Caco-2 (cell line): Measurements from ENCODE around the gene ZW10. TPM values are rescaled to one million over a fixed set of nuclear protein-coding genes. Genes with fewer than 3 reads are reported as not detected.

Source experiments
- BruUV-seq: library from RNA; stranded (reverse); fragments of 400-500 nt; replicated peaks from 2 replicates; lab custom pipeline; 2021; lab: Mats Ljungman, UMichigan
- CTCF ChIA-PET: fragments of 300-600 bp; sonication (Branson Sonifier 250); formaldehyde crosslinking; loops from one replicate; lab custom pipeline; 2022; ENCODE audit warnings: antibody characterized with exemption; lab: Charles Lee
- POLR2A ChIA-PET: fragments of 300-600 bp; sonication (Branson Sonifier 250); formaldehyde crosslinking; loops from one replicate; lab custom pipeline; 2022; ENCODE audit warnings: antibody characterized with exemption; lab: Charles Lee
- DNase-seq, 2 experiments: peaks; one replicate each; pipeline versions ENCODE4 v3.0.0 to v3.0.0-alpha.2; 2020 to 2022
- H3K27me3 ChIP-seq: replicated peaks from 2 replicates; pipeline ENCODE4 v1.6.0; 2011; ENCODE audit warnings: low read length; ENCODE audit not compliant: control insufficient read depth, insufficient read depth
- H3K36me3 ChIP-seq: 2 replicates; pipeline ENCODE4 v1.5.1; 2011; ENCODE audit warnings: low read length; ENCODE audit not compliant: control insufficient read depth, insufficient read depth
- H3K4me1 ChIP-seq: fragments of 250-450 bp; sonication (Bioruptor Pico); 2 replicates; pipeline ENCODE4 v1.5.1; 2020; ENCODE audit warnings: mild to moderate bottlenecking
- H3K4me3 ChIP-seq: 2 replicates; pipeline ENCODE4 v1.5.1; 2011; ENCODE audit warnings: low read depth, mild to moderate bottlenecking, control low read depth, low read length
- H3K9me3 ChIP-seq: fragments of 250-450 bp; sonication (Bioruptor Pico); 2 replicates; pipeline ENCODE4 v1.5.1; 2020; ENCODE audit warnings: mild to moderate bottlenecking, moderate library complexity
- H3K27ac Mint-ChIP-seq: one replicate; pipeline ENCODE4 v1.8.0; 2022; ENCODE audit warnings: mixed read lengths; ENCODE audit not compliant: unreplicated experiment
- H3K27me3 Mint-ChIP-seq: one replicate; pipeline ENCODE4 v1.8.0; 2022; ENCODE audit warnings: mixed read lengths; ENCODE audit not compliant: insufficient read depth, unreplicated experiment
- H3K36me3 Mint-ChIP-seq: one replicate; pipeline ENCODE4 v1.8.0; 2022; ENCODE audit warnings: mild to moderate bottlenecking, mixed read lengths; ENCODE audit not compliant: insufficient read depth, unreplicated experiment
- H3K4me1 Mint-ChIP-seq: one replicate; pipeline ENCODE4 v1.8.0; 2022; ENCODE audit warnings: low read depth, mixed read lengths; ENCODE audit not compliant: unreplicated experiment
- H3K4me3 Mint-ChIP-seq: one replicate; pipeline ENCODE4 v1.8.0; 2022; ENCODE audit warnings: mild to moderate bottlenecking, moderate library complexity, mixed read lengths; ENCODE audit not compliant: unreplicated experiment
- H3K9me3 Mint-ChIP-seq: one replicate; pipeline ENCODE4 v1.8.0; 2022; ENCODE audit warnings: mixed read lengths; ENCODE audit not compliant: unreplicated experiment
- CTCF ChIP-seq, 2 experiments: fragments of 200-600 bp in 1 of 2; IDR thresholded peaks; 1 replicate in 1 of 2; 2 replicates in 1 of 2; pipeline versions ENCODE4 v1.5.1 to v1.8.0; 2011 to 2022; ENCODE audit warnings: antibody characterized with exemption in 1 of 2, control low read depth in 1 of 2, inconsistent platforms in 1 of 2, low read depth in 1 of 2, low read length in 1 of 2, mild to moderate bottlenecking in 1 of 2, moderate library complexity in 1 of 2; ENCODE audit not compliant: insufficient read depth in 1 of 2, severe bottlenecking in 1 of 2, unreplicated experiment in 1 of 2
- intact Hi-C: fragments of 100-400 bp; cut with micrococcal nuclease; formaldehyde crosslinking; loops from one replicate; pipeline ENCODE4 v1.10.0; 2022; ENCODE audit not compliant: unreplicated experiment
- total RNA-seq: library from RNA; stranded (reverse); gene quantifications from 2 replicates; pipeline ENCODE4 v1.2.3, GENCODE V29; 2022

ZW10 gene
- total RNA-seq, 1 experiment from 2014 or later: 43.1 TPM

GRCh38 chr11:113698515-113698914, 75.0 kb downstream of the ZW10 start:
- no peak for TF ChIP-seq CTCF (IDR thresholded peaks at IDR 0.05; ENCODE audit: insufficient read depth in 1 of 2, low read depth in 1 of 2, low read length in 1 of 2, severe bottlenecking in 1 of 2, unreplicated experiment in 1 of 2)
- BruUV-seq: no TSS peak

GRCh38 chr11:113697756-113698407, 75.6 kb downstream of the ZW10 start:
- BruUV-seq: no TSS peak
- no peaks in the 10 kb centered on the region for H3K4me1 Mint-ChIP-seq

More at GRCh38 chr11:113698515-113698914, 75.0 kb downstream of the ZW10 start:
- Histone ChIP-seq H3K9me3 (peaks cover 4% of the 10 kb centered on the region; the same call in 1 of the 2 replicates), H3K27me3 (no peaks in the 10 kb centered on the region), H3K4me1 (no peaks in the 10 kb centered on the region), H3K36me3 (0 out of 2 replicates have a peak, but pooled peaks cover 2% of the 10 kb centered on the region), H3K4me3 (no peak overlapping the region)
- Mint-ChIP-seq H3K27me3 (no peaks in the 10 kb centered on the region), H3K4me1 (no peaks in the 10 kb centered on the region), H3K27ac (no peak overlapping the region), H3K9me3 (peaks cover 13% of the 10 kb centered on the region), H3K4me3 (no peak overlapping the region), H3K36me3 (no peaks in the 10 kb centered on the region)
- ChIA-PET POLR2A (interaction anchor here (1.0 kb wide), 1 partner anchor 28 kb away, joined by 3 read pairs; no protein-coding TSS in a partner anchor), CTCF (no interaction called here)
- intact Hi-C loops: no loop called here
- no peak for DNase-seq

GRCh38 chr11:113697111-113697510, 76.4 kb downstream of the ZW10 start:
- no peaks in the 10 kb centered on the region for H3K4me1 Mint-ChIP-seq
- no peaks in the 10 kb centered on the region for H3K27me3 Mint-ChIP-seq
- H3K27ac Mint-ChIP-seq: no peak overlapping the region
- H3K4me1 ChIP-seq: no peaks in the 10 kb centered on the region
- BruUV-seq: no TSS peak
- ChIA-PET CTCF (no interaction called here), POLR2A (no interaction called here)
- intact Hi-C loops: no loop called here
- H3K36me3 ChIP-seq: 0 out of 2 replicates have a peak, but pooled peaks cover 2% of the 10 kb centered on the region
- no peaks in the 10 kb centered on the region for H3K36me3 Mint-ChIP-seq
- no peaks in the 10 kb centered on the region for H3K27me3 ChIP-seq
- H3K4me3 Mint-ChIP-seq: no peak overlapping the region
- H3K9me3 Mint-ChIP-seq: peaks cover 10% of the 10 kb centered on the region
- H3K9me3 ChIP-seq: peaks cover 4% of the 10 kb centered on the region; the same call in 1 of the 2 replicates
- no peak for TF ChIP-seq CTCF (IDR thresholded peaks at IDR 0.05; ENCODE audit: insufficient read depth in 1 of 2, low read depth in 1 of 2, low read length in 1 of 2, severe bottlenecking in 1 of 2, unreplicated experiment in 1 of 2)
- H3K4me3 ChIP-seq: no peak overlapping the region
- no peak for DNase-seq

More at GRCh38 chr11:113697756-113698407, 75.6 kb downstream of the ZW10 start:
- Mint-ChIP-seq H3K36me3 (no peaks in the 10 kb centered on the region), H3K27ac (no peak overlapping the region), H3K9me3 (peaks cover 10% of the 10 kb centered on the region), H3K4me3 (no peak overlapping the region), H3K27me3 (no peaks in the 10 kb centered on the region)
- H3K27me3 ChIP-seq: no peaks in the 10 kb centered on the region
- no peak overlapping the region for H3K4me3 ChIP-seq
- intact Hi-C loops: no loop called here
- H3K4me1 ChIP-seq: no peaks in the 10 kb centered on the region
- no peak for DNase-seq
- H3K36me3 ChIP-seq: 0 out of 2 replicates have a peak, but pooled peaks cover 2% of the 10 kb centered on the region
- no peak for TF ChIP-seq CTCF (IDR thresholded peaks at IDR 0.05; ENCODE audit: insufficient read depth in 1 of 2, low read depth in 1 of 2, low read length in 1 of 2, severe bottlenecking in 1 of 2, unreplicated experiment in 1 of 2)
- ChIA-PET CTCF (no interaction called here), POLR2A (interaction anchor here (1.0 kb wide), 1 partner anchor 27 kb away, joined by 3 read pairs; no protein-coding TSS in a partner anchor)
- H3K9me3 ChIP-seq: peaks cover 4% of the 10 kb centered on the region; the same call in 1 of the 2 replicates
